Caco-2 (cell line): ENCODE data around the gene PLA2G1B. TPM values are rescaled to one million over a fixed set of nuclear protein-coding genes. Genes with fewer than 3 reads are reported as not detected.
A peak's percentile ranks its signal among the peaks of the same experiment; 100 is the strongest.

Source experiments
- BruUV-seq: library from RNA; stranded (reverse); fragments of 400-500 nt; replicated peaks from 2 replicates; lab custom pipeline; 2021; lab: Mats Ljungman, UMichigan
- CTCF ChIA-PET: fragments of 300-600 bp; sonication (Branson Sonifier 250); formaldehyde crosslinking; loops from one replicate; lab custom pipeline; 2022; ENCODE audit warnings: antibody characterized with exemption; lab: Charles Lee
- POLR2A ChIA-PET: fragments of 300-600 bp; sonication (Branson Sonifier 250); formaldehyde crosslinking; loops from one replicate; lab custom pipeline; 2022; ENCODE audit warnings: antibody characterized with exemption; lab: Charles Lee
- DNase-seq, 2 experiments: peaks; one replicate each; pipeline versions ENCODE4 v3.0.0 to v3.0.0-alpha.2; 2020 to 2022
- H3K27me3 ChIP-seq: replicated peaks from 2 replicates; pipeline ENCODE4 v1.6.0; 2011; ENCODE audit warnings: low read length; ENCODE audit not compliant: control insufficient read depth, insufficient read depth
- H3K36me3 ChIP-seq: 2 replicates; pipeline ENCODE4 v1.5.1; 2011; ENCODE audit warnings: low read length; ENCODE audit not compliant: control insufficient read depth, insufficient read depth
- H3K4me1 ChIP-seq: fragments of 250-450 bp; sonication (Bioruptor Pico); 2 replicates; pipeline ENCODE4 v1.5.1; 2020; ENCODE audit warnings: mild to moderate bottlenecking
- H3K4me3 ChIP-seq: 2 replicates; pipeline ENCODE4 v1.5.1; 2011; ENCODE audit warnings: low read depth, mild to moderate bottlenecking, control low read depth, low read length
- H3K9me3 ChIP-seq: fragments of 250-450 bp; sonication (Bioruptor Pico); 2 replicates; pipeline ENCODE4 v1.5.1; 2020; ENCODE audit warnings: mild to moderate bottlenecking, moderate library complexity
- H3K27ac Mint-ChIP-seq: one replicate; pipeline ENCODE4 v1.8.0; 2022; ENCODE audit warnings: mixed read lengths; ENCODE audit not compliant: unreplicated experiment
- H3K27me3 Mint-ChIP-seq: one replicate; pipeline ENCODE4 v1.8.0; 2022; ENCODE audit warnings: mixed read lengths; ENCODE audit not compliant: insufficient read depth, unreplicated experiment
- H3K36me3 Mint-ChIP-seq: one replicate; pipeline ENCODE4 v1.8.0; 2022; ENCODE audit warnings: mild to moderate bottlenecking, mixed read lengths; ENCODE audit not compliant: insufficient read depth, unreplicated experiment
- H3K4me1 Mint-ChIP-seq: one replicate; pipeline ENCODE4 v1.8.0; 2022; ENCODE audit warnings: low read depth, mixed read lengths; ENCODE audit not compliant: unreplicated experiment
- H3K4me3 Mint-ChIP-seq: one replicate; pipeline ENCODE4 v1.8.0; 2022; ENCODE audit warnings: mild to moderate bottlenecking, moderate library complexity, mixed read lengths; ENCODE audit not compliant: unreplicated experiment
- H3K9me3 Mint-ChIP-seq: one replicate; pipeline ENCODE4 v1.8.0; 2022; ENCODE audit warnings: mixed read lengths; ENCODE audit not compliant: unreplicated experiment
- CTCF ChIP-seq, 2 experiments: fragments of 200-600 bp in 1 of 2; IDR thresholded peaks; 1 replicate in 1 of 2; 2 replicates in 1 of 2; pipeline versions ENCODE4 v1.5.1 to v1.8.0; 2011 to 2022; ENCODE audit warnings: antibody characterized with exemption in 1 of 2, control low read depth in 1 of 2, inconsistent platforms in 1 of 2, low read depth in 1 of 2, low read length in 1 of 2, mild to moderate bottlenecking in 1 of 2, moderate library complexity in 1 of 2; ENCODE audit not compliant: insufficient read depth in 1 of 2, severe bottlenecking in 1 of 2, unreplicated experiment in 1 of 2
- intact Hi-C: fragments of 100-400 bp; cut with micrococcal nuclease; formaldehyde crosslinking; loops from one replicate; pipeline ENCODE4 v1.10.0; 2022; ENCODE audit not compliant: unreplicated experiment
- total RNA-seq: library from RNA; stranded (reverse); gene quantifications from 2 replicates; pipeline ENCODE4 v1.2.3, GENCODE V29; 2022

Gene PLA2G1B
- total RNA-seq, 1 experiment from 2014 or later, result not detected

- Mint-ChIP-seq H3K36me3 (peaks cover 19% of the 10 kb centered on the region), H3K4me1 (no peaks in the 10 kb centered on the region), H3K4me3 (no peak overlapping the region), H3K27me3 (no peaks in the 10 kb centered on the region), H3K9me3 (no peaks in the 10 kb centered on the region), H3K27ac (no peak overlapping the region)
- TF ChIP-seq CTCF (IDR thresholded peaks at IDR 0.05; ENCODE audit: insufficient read depth in 1 of 2, low read depth in 1 of 2, low read length in 1 of 2, severe bottlenecking in 1 of 2, unreplicated experiment in 1 of 2), result no peak
- no peak for DNase-seq
- no TSS peak for BruUV-seq
- Histone ChIP-seq H3K4me1 (no peaks in the 10 kb centered on the region), H3K36me3 (no peaks in the 10 kb centered on the region), H3K9me3 (no peaks in the 10 kb centered on the region), H3K27me3 (no peaks in the 10 kb centered on the region), H3K4me3 (no peak overlapping the region)
- POLR2A ChIA-PET, result no interaction called here
- intact Hi-C loops, result no loop called here
- CTCF ChIA-PET, result no interaction called here
Measured at GRCh38 chr12:120347766-120348165, 20.2 kb upstream of the PLA2G1B start.

GRCh38 chr12:120346681-120347080 lies 19.1 kb upstream of the PLA2G1B start:
- no peak overlapping the region for H3K4me3 ChIP-seq
- intact Hi-C loops, result no loop called here
- Mint-ChIP-seq H3K27ac (no peak overlapping the region), H3K4me1 (no peaks in the 10 kb centered on the region), H3K27me3 (no peaks in the 10 kb centered on the region), H3K4me3 (no peak overlapping the region), H3K36me3 (peaks cover 19% of the 10 kb centered on the region), H3K9me3 (no peaks in the 10 kb centered on the region)
- BruUV-seq, result no TSS peak
- no peak for DNase-seq
- no peaks in the 10 kb centered on the region for H3K4me1 ChIP-seq
- H3K36me3 ChIP-seq, result no peaks in the 10 kb centered on the region
- H3K27me3 ChIP-seq, result no peaks in the 10 kb centered on the region
- H3K9me3 ChIP-seq, result no peaks in the 10 kb centered on the region
- CTCF ChIA-PET, result no interaction called here
- POLR2A ChIA-PET, result no interaction called here
- peak in 1 of 2 experiments; percentile 16 for TF ChIP-seq CTCF (IDR thresholded peaks at IDR 0.05; ENCODE audit: insufficient read depth in 1 of 2, low read depth in 1 of 2, low read length in 1 of 2, severe bottlenecking in 1 of 2, unreplicated experiment in 1 of 2)

- ChIA-PET POLR2A (no interaction called here), CTCF (no interaction called here)
- no peaks in the 10 kb centered on the region for H3K9me3 Mint-ChIP-seq
- no peaks in the 10 kb centered on the region for H3K27me3 Mint-ChIP-seq
- Histone ChIP-seq H3K27me3 (no peaks in the 10 kb centered on the region), H3K9me3 (no peaks in the 10 kb centered on the region), H3K4me1 (no peaks in the 10 kb centered on the region), H3K4me3 (no peak overlapping the region), H3K36me3 (no peaks in the 10 kb centered on the region)
- intact Hi-C loops, result no loop called here
- peaks cover 19% of the 10 kb centered on the region for H3K36me3 Mint-ChIP-seq
- no peaks in the 10 kb centered on the region for H3K4me1 Mint-ChIP-seq
- H3K4me3 Mint-ChIP-seq, result no peak overlapping the region
- DNase-seq, result no peak
- no peak overlapping the region for H3K27ac Mint-ChIP-seq
- TF ChIP-seq CTCF (IDR thresholded peaks at IDR 0.05; ENCODE audit: insufficient read depth in 1 of 2, low read depth in 1 of 2, low read length in 1 of 2, severe bottlenecking in 1 of 2, unreplicated experiment in 1 of 2), result no peak
- BruUV-seq, result no TSS peak
Measured at GRCh38 chr12:120346031-120346430, 18.5 kb upstream of the PLA2G1B start.
